Stimulated activated CD8-positive, alpha-beta memory T cell treated with anti-CD3 and anti-CD28 coated beads, Interleukin-4, amount 100 ng/mL, for 24 hours (primary cell): ENCODE measurements around the gene NLRX1.
"Not testable (repeated sequence)": the region's sequence is repeated elsewhere in the genome, so short reads cannot be mapped to it uniquely, and the experiment has no call there.

Source experiments
- DNase-seq: peaks from one replicate; pipeline ENCODE4 v3.0.0-alpha.2; 2020; ENCODE audit warnings: low read depth

NLRX1 gene

GRCh38 chr11:119185981-119186634, 17.6 kb downstream of the NLRX1 start:
- no peak for DNase-seq

GRCh38 chr11:119187123-119187892, 18.8 kb downstream of the NLRX1 start:
- DNase-seq, result no peak

- no peak for DNase-seq
These were observed 19.5 kb downstream of the NLRX1 start for GRCh38 chr11:119188067-119188466.

GRCh38 chr11:119188887-119189286, 20.4 kb downstream of the NLRX1 start:
- no peak for DNase-seq

GRCh38 chr11:119189393-119189792, 20.9 kb downstream of the NLRX1 start:
- no peak for DNase-seq

GRCh38 chr11:119190531-119190930, 22.0 kb downstream of the NLRX1 start:
- no peak for DNase-seq

GRCh38 chr11:119191265-119191664, 22.7 kb downstream of the NLRX1 start:
- DNase-seq, result not testable (repeated sequence)

- DNase-seq, result no peak
These were observed 23.6 kb downstream of the NLRX1 start for GRCh38 chr11:119192111-119192510.

GRCh38 chr11:119193001-119193400, 24.5 kb downstream of the NLRX1 start:
- no peak for DNase-seq

GRCh38 chr11:119193626-119194025, 25.1 kb downstream of the NLRX1 start:
- no peak for DNase-seq

GRCh38 chr11:119194811-119195440, 26.4 kb downstream of the NLRX1 start:
- no peak for DNase-seq

GRCh38 chr11:119195680-119196079, 27.2 kb downstream of the NLRX1 start:
- no peak for DNase-seq

- peak; percentile 27 for DNase-seq
These were observed 28.4 kb downstream of the NLRX1 start for GRCh38 chr11:119196833-119197483.

- no peak for DNase-seq
These were observed 30.4 kb downstream of the NLRX1 start for GRCh38 chr11:119198925-119199324.

- DNase-seq, result not testable (repeated sequence)
These were observed 32.7 kb downstream of the NLRX1 start for GRCh38 chr11:119201236-119201635.

GRCh38 chr11:119202554-119202953, 34.0 kb downstream of the NLRX1 start:
- DNase-seq, result no peak

- DNase-seq, result no peak
These were observed 35.5 kb downstream of the NLRX1 start for GRCh38 chr11:119204066-119204465.

- DNase-seq, result no peak
These were observed 36.6 kb downstream of the NLRX1 start for GRCh38 chr11:119205080-119205479.

- DNase-seq, result peak; percentile 95
These were observed 37.3 kb downstream of the NLRX1 start, which contains the start of gene CBL for GRCh38 chr11:119205574-119206510. Gene CBL, plus strand, starts transcription at chr11:119206339. Its CDS starts 79 bp downstream, at chr11:119206418.

GRCh38 chr11:119206511-119207414, 38.2 kb downstream of the NLRX1 start:
- DNase-seq, result peak; percentile 38
